ENCODE data around the gene MTR. TPM values are rescaled to one million over a fixed set of nuclear protein-coding genes. Genes with fewer than 3 reads are reported as not detected.

Gene MTR
- total and polyA plus RNA-seq, 9 of the 15 experiments (the other 6 are each of a cell fraction or from before 2014, with no cell fraction given) = 3.4 to 44.3 (median 20.3) TPM

DNA sequence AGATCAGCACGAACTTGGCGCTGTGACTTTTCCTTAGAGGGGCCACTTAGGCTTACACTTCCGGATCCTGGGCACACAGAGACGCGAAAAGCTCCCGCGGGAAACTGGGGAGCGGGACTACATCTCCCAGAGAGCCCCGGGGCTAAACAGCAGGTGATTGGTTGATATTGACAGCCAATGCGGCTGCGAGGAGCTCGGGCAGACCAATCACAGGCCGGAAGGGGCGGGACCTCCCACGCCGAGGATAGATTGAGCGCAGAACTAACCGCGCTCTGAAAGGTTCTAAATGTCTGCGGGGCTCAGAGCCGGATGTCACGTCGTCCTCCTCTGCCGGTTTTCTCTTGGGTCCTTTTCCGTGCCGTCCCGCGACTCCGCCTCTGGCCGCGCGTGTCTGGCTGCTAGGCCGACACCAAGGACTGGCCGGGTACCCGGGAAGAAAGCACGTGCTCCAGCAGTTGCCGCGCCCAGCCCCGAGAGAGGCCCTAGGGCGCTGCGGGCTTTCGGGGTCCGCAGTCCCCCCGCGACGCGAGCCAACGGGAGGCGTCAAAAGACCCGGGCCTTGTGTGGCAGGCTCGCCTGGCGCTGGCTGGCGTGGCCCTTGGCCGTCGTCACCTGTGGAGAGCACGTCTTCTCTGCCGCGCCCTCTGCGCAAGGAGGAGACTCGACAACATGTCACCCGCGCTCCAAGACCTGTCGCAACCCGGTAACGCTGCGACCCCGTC is at the start of gene MTR (continued):
- TF ChIP-seq, protein P1, sequence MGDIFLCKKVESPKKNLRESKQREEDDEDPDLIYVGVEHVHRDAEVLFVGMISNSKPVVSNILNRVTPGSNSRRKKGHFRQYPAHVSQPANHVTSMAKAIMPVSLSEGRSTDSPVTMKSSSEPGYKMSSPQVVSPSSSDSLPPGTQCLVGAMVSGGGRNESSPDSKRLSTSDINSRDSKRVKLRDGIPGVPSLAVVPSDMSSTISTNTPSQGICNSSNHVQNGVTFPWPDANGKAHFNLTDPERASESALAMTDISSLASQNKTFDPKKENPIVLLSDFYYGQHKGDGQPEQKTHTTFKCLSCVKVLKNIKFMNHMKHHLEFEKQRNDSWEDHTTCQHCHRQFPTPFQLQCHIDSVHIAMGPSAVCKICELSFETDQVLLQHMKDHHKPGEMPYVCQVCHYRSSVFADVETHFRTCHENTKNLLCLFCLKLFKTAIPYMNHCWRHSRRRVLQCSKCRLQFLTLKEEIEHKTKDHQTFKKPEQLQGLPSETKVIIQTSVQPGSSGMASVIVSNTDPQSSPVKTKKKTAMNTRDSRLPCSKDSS (IDR thresholded peaks at IDR 0.05; ENCODE audit: low read depth, partially characterized antibody) = no peak
- TF ChIP-seq ZNF639 (CRISPR knock-in tag; conservative IDR thresholded peaks at IDR 0.05 in 1 of 2, IDR thresholded peaks at IDR 0.05 in 1 of 2) (peak in 1 of 2 experiments; percentile 66; a peak in 2 of 4 replicates), XRCC4 (IDR thresholded peaks at IDR 0.05; ENCODE audit: extremely low read depth, insufficient read depth, insufficient read length) (no peak), NR1H2 (CRISPR knock-in tag; IDR thresholded peaks at IDR 0.05) (no peak), ZNF445 (CRISPR knock-in tag; IDR thresholded peaks at IDR 0.05; ENCODE audit: low read depth) (no peak), RBM34 (IDR thresholded peaks at IDR 0.05; ENCODE audit: borderline replicate concordance, insufficient read depth, low read length) (no peak), ZFX (CRISPR knock-in tag; IDR thresholded peaks at IDR 0.05) (peak; percentile 99), CHD2 (IDR thresholded peaks at IDR 0.05; ENCODE audit: low read depth, low read length) (peak; percentile 91), SPI1 (IDR thresholded peaks at IDR 0.05; ENCODE audit: borderline replicate concordance, low read depth, low read length) (no peak), SMC3 (conservative IDR thresholded peaks at IDR 0.05; ENCODE audit: insufficient read depth, low read depth, low read length) (no peak), ZNF431 (CRISPR knock-in tag; IDR thresholded peaks at IDR 0.05) (peak; percentile 88), KDM4B (IDR thresholded peaks at IDR 0.05; ENCODE audit: borderline replicate concordance in 2 of 2, low read depth in 1 of 2) (no peak), NR2C2 (CRISPR knock-in tag; IDR thresholded peaks at IDR 0.05) (no peak), NR2C2 (tag; IDR thresholded peaks at IDR 0.05) (peak; percentile 94), POLR3A (IDR thresholded peaks at IDR 0.05; ENCODE audit: borderline replicate concordance, extremely low read depth, insufficient read depth, insufficient read length) (no peak), ZNF583 (CRISPR knock-in tag; IDR thresholded peaks at IDR 0.05) (0 out of 2 replicates have a peak, but pooled peaks have one; percentile 9), ETS2 (tag; IDR thresholded peaks at IDR 0.05; ENCODE audit: borderline replicate concordance, poor library complexity, severe bottlenecking) (no peak), CBX2 (IDR thresholded peaks at IDR 0.05; ENCODE audit: insufficient read depth, low read length, poor library complexity, severe bottlenecking) (no peak), L3MBTL2 (IDR thresholded peaks at IDR 0.05) (peak; percentile 99), ZFP91 (CRISPR knock-in tag; IDR thresholded peaks at IDR 0.05) (no peak; the same call in 1 of the 2 replicates), SRSF3 (IDR thresholded peaks at IDR 0.05; ENCODE audit: insufficient read depth, low read length) (no peak), NFE2 (IDR thresholded peaks at IDR 0.05; ENCODE audit: low read depth) (no peak; the same call in 1 of the 2 replicates)

All from K562 (cell line).